GM12892 (cell line): ENCODE measurements around the gene TBCA.
"Not testable (repeated sequence)": the region's sequence is repeated elsewhere in the genome, so short reads cannot be mapped to it uniquely, and the experiment has no call there.

Experiments used
- POLR2A ChIP-seq: IDR thresholded peaks from 2 replicates; pipeline ENCODE4 v1.6.1; 2011; ENCODE audit warnings: low read depth, low read length, control low read depth
- POLR2AphosphoS5 ChIP-seq: IDR thresholded peaks from 2 replicates; pipeline ENCODE4 v1.6.1; 2011; ENCODE audit warnings: low read depth, low read length, control low read depth
- TAF1 ChIP-seq: IDR thresholded peaks from 2 replicates; pipeline ENCODE4 v1.6.1; 2011; ENCODE audit warnings: low read depth, mild to moderate bottlenecking, control low read depth, low read length, borderline replicate concordance

GRCh38 chr5:77699569-77699968 is 76.6 kb downstream of the TBCA start:
- TF ChIP-seq POLR2A, TAF1, POLR2AphosphoS5: not testable (repeated sequence)
